B cell (primary cell): Measurements from ENCODE around the gene MTCL1. TPM values are rescaled to one million over a fixed set of nuclear protein-coding genes. Genes with fewer than 3 reads are reported as not detected.

Experiments
- ATAC-seq: fragments of 200-7000 bp; cut with Tn5 transposase; one replicate; pipeline ENCODE4 v1.10.0; 2021; ENCODE audit warnings: low read depth, mild to moderate bottlenecking, moderate number of reproducible peaks, moderate library complexity
- CTCF ChIA-PET: fragments of 350-600 bp; sonication (Branson Sonifier 250); formaldehyde crosslinking; loops from one replicate; lab custom pipeline; 2021; ENCODE audit warnings: antibody characterized with exemption, inconsistent platforms; lab: Charles Lee
- POLR2A ChIA-PET: fragments of 350-600 bp; sonication (Branson Sonifier 250); formaldehyde crosslinking; loops from one replicate; lab custom pipeline; 2021; ENCODE audit warnings: antibody characterized with exemption; lab: Charles Lee
- DNase-seq: peaks from one replicate; pipeline ENCODE4 v3.0.0; 2013
- H2AFZ ChIP-seq: 2 replicates; pipeline ENCODE4 v1.6.1; 2012; ENCODE audit warnings: mild to moderate bottlenecking, low read depth, low read length; ENCODE audit not compliant: insufficient read depth, poor library complexity, severe bottlenecking
- H3K27ac ChIP-seq, 2 donors: 1 replicate in 1 of 2; 2 replicates in 1 of 2; pipeline ENCODE4 v1.5.1; 2012 to 2013; ENCODE audit warnings: low read length in 2 of 2, mild to moderate bottlenecking in 2 of 2, moderate library complexity in 1 of 2
- H3K27me3 ChIP-seq, 4 experiments: fragments of 200-600 bp in 1 of 4; sonication (generic) in 1 of 4; replicated peaks in 1 of 4; 1 replicate in 2 of 4; 2 replicates in 2 of 4; pipeline versions ENCODE4 v1.6.1 to v1.7.0; 2013 to 2016; ENCODE audit warnings: low read length in 3 of 4, mild to moderate bottlenecking in 2 of 4, mixed read lengths in 1 of 4, moderate library complexity in 1 of 4; ENCODE audit not compliant: insufficient read depth in 4 of 4, control insufficient read depth in 3 of 4; ENCODE audit errors: control extremely low read depth in 1 of 4
- H3K36me3 ChIP-seq, 2 experiments: replicated peaks in 1 of 2; 1 replicate in 1 of 2; 2 replicates in 1 of 2; pipeline versions ENCODE4 v1.6.1 to v1.7.1; 2013; ENCODE audit warnings: low read length in 1 of 2; ENCODE audit not compliant: insufficient read depth in 2 of 2, control insufficient read depth in 1 of 2; ENCODE audit errors: control extremely low read depth in 1 of 2, extremely low read depth in 1 of 2
- H3K4me1 ChIP-seq, 2 donors: fragments of 200-600 bp in 1 of 2; sonication (generic) in 1 of 2; 1 replicate in 1 of 2; 2 replicates in 1 of 2; pipeline versions ENCODE4 v1.5.1 to v1.6.1; 2013 to 2017; ENCODE audit warnings: low read length in 2 of 2; ENCODE audit not compliant: control insufficient read depth in 2 of 2, insufficient read depth in 2 of 2
- H3K4me2 ChIP-seq: replicated peaks from 2 replicates; pipeline ENCODE3; 2012; ENCODE audit warnings: mild to moderate bottlenecking, low read depth, low read length; ENCODE audit not compliant: poor library complexity, severe bottlenecking
- H3K4me3 ChIP-seq, 5 experiments: fragments of 200-600 bp in 1 of 5; sonication (generic) in 1 of 5; 1 replicate in 3 of 5; 2 replicates in 2 of 5; pipeline versions ENCODE4 v1.5.1 to v1.7.0; 2011 to 2016; ENCODE audit warnings: low read length in 4 of 5, mild to moderate bottlenecking in 4 of 5, low read depth in 2 of 5, control low read depth in 1 of 5, moderate library complexity in 1 of 5; ENCODE audit not compliant: insufficient read depth in 1 of 5; ENCODE audit errors: control extremely low read depth in 1 of 5, extremely low read depth in 1 of 5
- H3K79me2 ChIP-seq: fragments of 200-600 bp; sonication (generic); one replicate; pipeline ENCODE4 v1.6.0; 2016; ENCODE audit warnings: low read length; ENCODE audit not compliant: control insufficient read depth, insufficient read depth
- H3K9ac ChIP-seq: fragments of 200-600 bp; sonication (generic); 2 replicates; pipeline ENCODE4 v1.6.1; 2017; ENCODE audit warnings: mild to moderate bottlenecking, low read length, moderate library complexity
- H3K9me3 ChIP-seq, 3 donors: one replicate each; pipeline versions ENCODE4 v1.6.1 to v1.7.1; 2013; ENCODE audit warnings: low read length in 2 of 3; ENCODE audit not compliant: control insufficient read depth in 2 of 3, insufficient read depth in 1 of 3; ENCODE audit errors: control extremely low read depth in 1 of 3
- H4K20me1 ChIP-seq: 2 replicates; pipeline ENCODE4 v1.6.0; 2012; ENCODE audit warnings: mild to moderate bottlenecking, low read length; ENCODE audit not compliant: insufficient read depth, control insufficient read depth, poor library complexity, severe bottlenecking
- H3K27ac Mint-ChIP-seq: one replicate; pipeline ENCODE4 v1.8.0; 2021; ENCODE audit warnings: mixed read lengths
- H3K27me3 Mint-ChIP-seq: one replicate; pipeline ENCODE4 v1.8.0; 2021; ENCODE audit warnings: mixed read lengths
- H3K4me1 Mint-ChIP-seq: one replicate; pipeline ENCODE4 v1.8.0; 2021; ENCODE audit warnings: mixed read lengths
- H3K4me3 Mint-ChIP-seq: one replicate; pipeline ENCODE4 v1.8.0; 2021; ENCODE audit warnings: mixed read lengths
- H3K9me3 Mint-ChIP-seq: one replicate; pipeline ENCODE4 v1.8.0; 2022; ENCODE audit warnings: mixed read lengths; ENCODE audit not compliant: insufficient read depth
- EZH2 ChIP-seq: IDR thresholded peaks from 2 replicates; pipeline ENCODE4 v1.6.1; 2012; ENCODE audit warnings: borderline replicate concordance, low read depth, mild to moderate bottlenecking, moderate library complexity, low read length; ENCODE audit not compliant: insufficient read depth, poor library complexity, severe bottlenecking
- WGBS: methylation state at CpG from one replicate; pipeline ENCODE4 v1.1.5; 2013; ENCODE audit warnings: missing lambda C conversion rate; ENCODE audit not compliant: insufficient coverage; 5-methylcytosine and 5-hydroxymethylcytosine counted together
- intact Hi-C: fragments of 100-400 bp; cut with micrococcal nuclease; formaldehyde crosslinking; loops from one replicate; pipeline ENCODE4 v1.10.0; 2022
- polyA plus RNA-seq: library from polyadenylated mRNA; depleted of rRNA; stranded (reverse); fragments of >200 nt; gene quantifications from 2 replicates; pipeline ENCODE4 v1.2.3, GENCODE V29; 2012
- total RNA-seq, 2 donors: library from RNA; stranded (reverse); fragments of 120-200 nt in 1 of 2; gene quantifications; 1 replicate in 1 of 2; 2 replicates in 1 of 2; pipeline versions ENCODE4 v1.2.3 to v1.2.4, GENCODE V29; 2013 to 2022
- TF ChIP-seq, protein P1 (sequence below): fragments of 200-600 bp; IDR thresholded peaks from one replicate; pipeline ENCODE4 v1.8.0; 2022; ENCODE audit warnings: antibody characterized with exemption, mild to moderate bottlenecking

MTCL1 gene
- total and polyA plus RNA-seq, 2 donors (not counting 1 experiment from before 2014, with no cell fraction given), result 2.7 to 5.8 TPM

DNA sequence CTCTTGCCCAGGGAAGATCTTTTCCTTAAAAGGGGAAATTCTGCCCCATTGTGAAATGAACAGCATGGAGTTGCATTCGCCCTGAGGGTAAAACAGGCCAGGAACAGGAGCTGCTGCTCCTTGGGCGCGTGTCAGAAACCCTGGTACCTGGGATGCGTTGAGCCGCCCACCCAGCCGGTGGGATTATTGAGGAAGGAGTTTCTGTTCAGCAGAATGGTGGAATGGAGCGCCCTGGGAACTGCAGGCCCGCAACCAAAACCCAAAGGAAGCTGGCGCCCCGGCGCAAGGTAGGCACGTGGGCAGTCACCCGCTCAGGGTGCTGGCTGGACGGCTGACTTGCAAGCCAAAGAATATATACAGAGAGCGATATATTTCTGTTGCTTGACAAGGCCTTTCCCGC lies 73.5 kb downstream of the MTCL1 start:
- no peaks in the 10 kb centered on the region for H4K20me1 ChIP-seq
- POLR2A ChIA-PET, result no interaction called here
- ATAC-seq (no peak), DNase-seq (no peak)
- Mint-ChIP-seq H3K4me1 (no peaks in the 10 kb centered on the region), H3K27me3 (no peaks in the 10 kb centered on the region), H3K9me3 (no peaks in the 10 kb centered on the region), H3K4me3 (no peak overlapping the region), H3K27ac (no peak overlapping the region)
- no peaks in the 10 kb centered on the region for H3K27me3 ChIP-seq
- no peak overlapping the region for H3K4me3 ChIP-seq
- CTCF ChIA-PET, result interaction anchor here (1.0 to 1.4 kb wide), 3 partner anchors 8 to 209 kb away, joined by 3 to 4 read pairs (median 3); no protein-coding TSS in a partner anchor
- H2AFZ ChIP-seq, result no peak overlapping the region
- no peak overlapping the region for H3K9ac ChIP-seq
- H3K9me3 ChIP-seq, result peaks cover 0 to 7% (median 0%) of the 10 kb centered on the region in 3 donors
- H3K4me2 ChIP-seq, result no peak overlapping the region
- no peaks in the 10 kb centered on the region for H3K36me3 ChIP-seq
- WGBS, result 99% methylated on average over 16 of the region's 16 CpGs
- no peaks in the 10 kb centered on the region for H3K79me2 ChIP-seq
- H3K27ac ChIP-seq, result no peak overlapping the region
- TF ChIP-seq EZH2, result no peak
- TF ChIP-seq, protein P1, sequence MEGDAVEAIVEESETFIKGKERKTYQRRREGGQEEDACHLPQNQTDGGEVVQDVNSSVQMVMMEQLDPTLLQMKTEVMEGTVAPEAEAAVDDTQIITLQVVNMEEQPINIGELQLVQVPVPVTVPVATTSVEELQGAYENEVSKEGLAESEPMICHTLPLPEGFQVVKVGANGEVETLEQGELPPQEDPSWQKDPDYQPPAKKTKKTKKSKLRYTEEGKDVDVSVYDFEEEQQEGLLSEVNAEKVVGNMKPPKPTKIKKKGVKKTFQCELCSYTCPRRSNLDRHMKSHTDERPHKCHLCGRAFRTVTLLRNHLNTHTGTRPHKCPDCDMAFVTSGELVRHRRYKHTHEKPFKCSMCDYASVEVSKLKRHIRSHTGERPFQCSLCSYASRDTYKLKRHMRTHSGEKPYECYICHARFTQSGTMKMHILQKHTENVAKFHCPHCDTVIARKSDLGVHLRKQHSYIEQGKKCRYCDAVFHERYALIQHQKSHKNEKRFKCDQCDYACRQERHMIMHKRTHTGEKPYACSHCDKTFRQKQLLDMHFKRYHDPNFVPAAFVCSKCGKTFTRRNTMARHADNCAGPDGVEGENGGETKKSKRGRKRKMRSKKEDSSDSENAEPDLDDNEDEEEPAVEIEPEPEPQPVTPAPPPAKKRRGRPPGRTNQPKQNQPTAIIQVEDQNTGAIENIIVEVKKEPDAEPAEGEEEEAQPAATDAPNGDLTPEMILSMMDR, result no peak
- intact Hi-C loops, result no loop called here
- H3K4me1 ChIP-seq, result no peaks in the 10 kb centered on the region

DNA sequence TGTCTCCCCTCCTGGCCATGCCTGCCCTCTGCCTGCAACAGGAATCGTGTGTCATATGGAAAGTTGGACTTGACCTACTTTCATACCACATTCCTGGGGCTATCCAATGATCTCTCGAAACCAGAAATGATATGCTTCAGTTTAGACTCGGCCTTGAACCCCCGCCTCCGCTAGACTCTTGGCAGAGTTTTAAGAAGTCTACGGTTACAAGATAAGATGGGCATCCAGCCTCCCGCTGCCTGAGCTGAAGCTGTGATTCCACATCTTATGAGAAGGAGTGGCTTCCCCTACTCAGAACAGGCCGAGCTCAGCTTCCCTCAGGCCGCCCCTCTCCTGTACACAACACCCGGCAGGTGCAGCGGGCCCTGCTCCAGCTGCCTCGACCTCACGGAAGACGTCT lies 73.9 kb downstream of the MTCL1 start:
- Histone ChIP-seq H3K4me3 (no peak overlapping the region), H3K79me2 (no peaks in the 10 kb centered on the region), H2AFZ (no peak overlapping the region), H3K9me3 (peaks cover 0 to 11% (median 0%) of the 10 kb centered on the region in 3 donors), H3K27me3 (no peaks in the 10 kb centered on the region), H3K36me3 (no peaks in the 10 kb centered on the region), H3K4me2 (no peak overlapping the region), H4K20me1 (no peaks in the 10 kb centered on the region), H3K27ac (no peak overlapping the region), H3K9ac (no peak overlapping the region), H3K4me1 (no peaks in the 10 kb centered on the region)
- Mint-ChIP-seq H3K4me3 (no peak overlapping the region), H3K9me3 (no peaks in the 10 kb centered on the region), H3K27me3 (no peaks in the 10 kb centered on the region), H3K4me1 (no peaks in the 10 kb centered on the region), H3K27ac (no peak overlapping the region)
- ATAC-seq (no peak), DNase-seq (no peak)
- POLR2A ChIA-PET, result no interaction called here
- WGBS, result 96% methylated on average over 14 of the region's 14 CpGs
- CTCF ChIA-PET, result interaction anchor here (0.8 to 1.2 kb wide), 2 partner anchors 204 to 208 kb away, joined by 3 read pairs; no protein-coding TSS in a partner anchor
- TF ChIP-seq, protein P1, result no peak
- TF ChIP-seq EZH2, result no peak
- intact Hi-C loops, result no loop called here
